A549 treated with AZD9567 at 1 μM for 4 hours (cell line): ENCODE measurements around the gene DUSP23. TPM values are rescaled to one million over a fixed set of nuclear protein-coding genes. Genes with fewer than 3 reads are reported as not detected.

ENCODE experiments used
- total RNA-seq: library from RNA; stranded (reverse); fragments of 200-300 nt; extraction: Qiagen RNA extraction; gene quantifications from 5 replicates; pipeline ENCODE4 v1.2.3, GENCODE V29; 2022; ENCODE audit not compliant: insufficient read depth

Gene DUSP23
- 64.8 to 75.6 TPM (median 74.8 TPM) in 5 replicates for total RNA-seq

DNA sequence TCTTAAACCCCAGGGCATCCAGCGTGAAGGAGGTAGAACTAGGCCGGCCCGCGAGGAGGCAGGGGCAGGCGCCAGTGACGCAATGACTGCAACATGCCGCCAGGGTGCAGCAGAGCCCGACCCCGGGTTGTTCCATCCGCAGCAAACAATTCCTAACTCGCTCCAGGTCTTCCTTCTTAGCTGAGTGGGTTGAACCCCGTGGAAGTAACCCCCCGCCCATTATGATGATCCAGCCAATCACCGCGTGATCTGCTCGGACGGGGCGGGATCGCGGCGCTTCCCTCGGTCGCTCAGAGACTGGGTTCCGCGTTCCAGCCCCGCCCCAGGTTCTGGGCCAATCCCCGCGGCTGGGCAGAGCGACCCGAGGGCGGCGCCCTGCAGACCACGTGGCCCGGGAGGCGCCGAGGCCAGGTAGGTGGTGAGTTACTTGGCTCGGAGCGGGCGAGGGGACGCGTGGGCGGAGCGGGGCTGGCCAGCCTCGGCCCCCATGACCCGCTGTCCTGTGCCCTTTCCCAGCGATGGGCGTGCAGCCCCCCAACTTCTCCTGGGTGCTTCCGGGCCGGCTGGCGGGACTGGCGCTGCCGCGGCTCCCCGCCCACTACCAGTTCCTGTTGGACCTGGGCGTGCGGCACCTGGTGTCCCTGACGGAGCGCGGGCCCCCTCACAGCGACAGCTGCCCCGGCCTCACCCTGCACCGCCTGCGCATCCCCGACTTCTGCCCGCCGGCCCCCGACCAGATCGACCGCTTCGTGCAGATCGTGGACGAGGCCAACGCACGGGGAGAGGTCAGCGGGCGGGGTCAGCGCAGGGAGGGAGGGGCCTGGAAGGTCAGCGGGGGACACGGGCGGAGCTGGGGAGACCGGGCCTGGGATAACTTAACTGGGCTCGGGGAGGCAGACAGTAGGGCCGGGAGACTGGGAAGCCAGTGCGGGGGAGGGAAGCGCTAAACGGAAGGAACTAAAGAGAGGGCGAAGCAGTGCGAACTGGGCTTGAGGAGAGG lies at the start of gene DUSP23:
Gene DUSP23, plus strand, starts transcription at position 380 of the 1,000 bp plus-strand sequence. Its CDS starts 139 bp downstream, at position 519.

DNA sequence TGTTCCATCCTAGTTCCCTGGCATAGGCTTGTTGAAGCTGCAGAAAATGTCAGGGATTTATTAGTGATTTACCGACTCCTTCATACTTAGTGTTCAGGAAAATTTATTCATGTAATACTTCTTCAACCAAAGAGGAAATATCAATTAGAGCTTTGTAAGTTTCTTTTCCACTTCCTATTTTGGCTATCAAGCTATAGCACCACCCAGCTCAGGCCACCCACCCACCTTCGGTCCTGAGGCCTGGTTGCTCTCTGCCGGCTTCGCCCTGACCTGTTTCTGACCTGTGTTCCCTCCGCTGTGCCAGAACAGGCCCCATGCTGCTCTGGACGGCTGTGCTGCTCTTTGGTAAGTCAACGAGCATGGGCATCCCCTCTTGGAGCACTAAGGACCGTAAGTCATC lies 21.3 kb downstream of the DUSP23 start, which contains the start of gene FCRL6:
Gene FCRL6, plus strand, starts transcription at position 250 of the 400 bp plus-strand sequence. Its CDS starts 65 bp downstream, at position 315.

DNA sequence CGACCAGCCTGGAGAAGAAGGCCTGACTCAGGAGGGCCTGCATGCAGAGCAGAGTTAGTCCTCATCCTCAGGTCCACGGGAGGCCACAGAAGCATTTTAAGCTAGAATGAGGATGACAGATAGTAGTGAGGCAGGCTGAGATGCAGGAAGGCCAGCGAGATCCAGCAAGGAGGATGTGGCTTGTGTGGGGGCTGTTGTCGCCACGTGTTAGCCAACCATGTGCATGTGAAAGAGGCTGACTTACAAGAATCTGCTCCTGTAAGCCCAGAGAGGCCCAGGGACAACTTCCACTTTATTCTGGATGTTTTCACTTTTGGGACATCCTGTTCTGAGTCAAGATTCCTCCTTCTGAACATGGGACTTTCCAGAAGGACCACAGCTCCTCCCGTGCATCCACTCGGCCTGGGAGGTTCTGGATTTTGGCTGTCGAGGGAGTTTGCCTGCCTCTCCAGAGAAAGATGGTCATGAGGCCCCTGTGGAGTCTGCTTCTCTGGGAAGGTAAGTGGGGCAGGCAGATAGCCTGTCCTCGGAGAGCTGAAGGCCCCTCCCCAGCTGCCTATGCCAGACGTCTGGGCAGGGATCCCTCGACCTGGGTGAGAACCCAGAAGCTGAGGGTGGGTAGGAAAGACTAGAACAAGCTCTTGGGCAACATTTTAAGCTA lies 45.8 kb downstream of the DUSP23 start, which contains the start of gene SLAMF8:
Gene SLAMF8, plus strand, starts transcription at position 433 of the 661 bp plus-strand sequence. Its CDS starts 26 bp downstream, at position 459.

Other genes starting within 250 kb of the DUSP23 start
- gene OR10J5, start 245.0 kb upstream of the DUSP23 start, total RNA-seq, result not detected in 5 replicates
- not detected in 5 replicates for gene APCS, start 193.1 kb upstream of the DUSP23 start, total RNA-seq
- not detected in 5 replicates for gene CRP, start 66.4 kb upstream of the DUSP23 start, total RNA-seq
- gene FCRL6, start 21.4 kb downstream of the DUSP23 start, total RNA-seq, result not detected in 5 replicates
- 0.05 to 0.11 TPM (median 0.09 TPM) in 3 of 5 replicates, not detected in the others for gene SLAMF8, start 45.9 kb downstream of the DUSP23 start, total RNA-seq
- gene VSIG8, start 81.7 kb downstream of the DUSP23 start, total RNA-seq, result 0.05 to 0.06 TPM (median 0.06 TPM) in 3 of 5 replicates, not detected in the others
- gene CFAP45, start 119.2 kb downstream of the DUSP23 start, total RNA-seq, result 0.56 to 1.1 TPM (median 0.88 TPM) in 4 of 5 replicates, not detected in the other
- 979 to 1,012 TPM (median 1,008 TPM) in 5 replicates for gene TAGLN2, start 144.5 kb downstream of the DUSP23 start, total RNA-seq
- 0.13 to 0.21 TPM (median 0.18 TPM) in 4 of 5 replicates, not detected in the other for gene IGSF9, start 164.7 kb downstream of the DUSP23 start, total RNA-seq
- 0.22 to 0.34 TPM (median 0.25 TPM) in 4 of 5 replicates, not detected in the other for gene SLAMF9, start 173.3 kb downstream of the DUSP23 start, total RNA-seq